ENCODE results near the gene ZDHHC18.

ZDHHC18 gene

DNA sequence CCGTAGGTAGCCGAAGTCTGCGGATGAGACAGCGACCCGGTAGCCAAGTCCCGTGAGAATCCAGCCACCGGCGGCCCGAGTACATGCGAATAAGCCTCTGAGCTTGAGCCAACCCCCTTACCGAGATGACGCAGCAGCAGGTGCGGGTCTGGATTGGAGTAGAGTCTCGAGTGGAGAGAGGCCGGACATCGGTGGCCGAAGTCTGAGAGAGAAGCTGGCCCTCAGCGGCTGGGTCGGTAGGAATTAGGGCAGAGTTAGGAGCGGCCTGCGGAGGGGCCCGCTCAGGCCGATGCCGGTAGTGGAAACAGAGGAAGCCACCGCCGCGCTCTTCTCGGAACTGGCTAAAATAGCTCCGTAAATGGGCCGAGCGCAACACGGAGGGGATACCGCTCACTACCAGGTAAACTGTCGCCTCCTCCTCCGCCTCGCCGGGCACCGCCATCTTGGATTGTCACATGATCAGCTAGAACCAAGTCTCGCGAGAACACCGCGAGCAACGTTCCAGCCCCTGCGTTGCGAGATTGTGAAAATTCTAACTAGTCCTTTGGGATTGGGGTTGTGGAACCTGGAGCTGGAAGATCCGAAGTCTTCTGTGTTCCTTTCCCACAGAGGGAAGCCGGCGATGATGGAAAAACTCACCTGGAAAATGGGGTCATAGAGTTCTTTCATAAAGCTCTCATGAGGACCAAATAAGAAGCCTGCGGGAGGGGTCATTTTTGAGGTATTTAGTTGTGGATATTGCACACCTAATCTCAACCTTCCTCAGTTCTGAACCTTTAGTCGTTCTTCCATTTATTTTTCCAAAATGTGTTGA is 73.7 kb downstream of the ZDHHC18 start, which contains the start of gene GPATCH3:
Gene GPATCH3 (minus strand): TSS at position 467 of the 814 bp plus-strand sequence. CDS start 25 bp downstream, at position 442.
- DNase-seq (ENCODE audit: low read depth), result peak; percentile 94

DNA sequence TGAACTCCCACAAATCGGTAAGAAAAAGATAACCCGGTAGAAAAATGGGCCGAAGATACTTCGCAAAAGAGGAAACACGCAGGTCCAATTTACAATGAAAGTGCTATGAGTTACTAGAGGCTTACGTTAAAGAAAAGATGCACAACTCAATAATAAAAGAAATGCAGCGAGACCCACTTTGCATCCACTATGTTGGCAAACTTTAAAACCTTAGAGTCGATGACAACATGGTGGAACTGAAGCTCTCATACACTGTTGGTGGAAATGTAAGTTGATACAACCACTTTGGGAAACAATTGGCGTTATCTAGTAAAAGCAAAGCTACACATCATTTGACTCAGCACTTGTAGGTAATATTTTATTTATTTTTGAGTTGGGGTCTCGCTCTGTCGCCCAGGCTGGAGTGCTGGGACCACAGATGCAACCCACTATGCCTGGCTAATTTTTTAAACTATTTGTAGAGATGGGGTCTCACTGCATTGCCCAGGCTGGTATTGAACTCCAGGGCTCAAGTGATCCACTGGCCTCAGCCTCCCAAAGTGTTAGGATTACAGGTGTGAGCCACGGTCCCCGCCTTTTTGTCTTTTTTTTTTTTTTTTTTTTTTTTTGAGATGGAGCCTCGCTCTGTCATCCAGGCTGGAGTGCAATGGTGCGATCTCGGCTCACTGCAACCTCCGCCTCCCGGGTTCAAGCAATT is 74.5 kb downstream of the ZDHHC18 start:
- DNase-seq (ENCODE audit: low read depth), result no peak
